HCT116 (cell line): ENCODE data around the gene ACTR1B. TPM values are rescaled to one million over a fixed set of nuclear protein-coding genes. Genes with fewer than 3 reads are reported as not detected.

ENCODE experiments used
- ATAC-seq: fragments of 200-7000 bp; cut with Tn5 transposase; 2 replicates; pipeline ENCODE4 v1.9.1; 2020; ENCODE audit warnings: mild to moderate bottlenecking, moderate library complexity
- BruUV-seq: library from RNA; stranded (reverse); fragments of 400-500 nt; replicated peaks from 2 replicates; lab custom pipeline; 2021; lab: Mats Ljungman, UMichigan
- CTCF ChIA-PET: fragments of 300-600 bp; sonication (Branson Sonifier 250); formaldehyde crosslinking; loops from one replicate; lab custom pipeline; 2021; ENCODE audit warnings: antibody characterized with exemption; lab: Charles Lee
- POLR2A ChIA-PET: fragments of 300-600, 350-600 bp; sonication (Branson Sonifier 250); formaldehyde crosslinking; loops from one replicate; lab custom pipeline; 2021; ENCODE audit warnings: antibody characterized with exemption; lab: Charles Lee
- RAD21 ChIA-PET, 2 experiments: fragments of 300-600 bp; sonication (Branson Sonifier 250); formaldehyde crosslinking; loops; one replicate each; lab custom pipeline; 2023; ENCODE audit warnings: low total read pairs in 2 of 2; ENCODE audit not compliant: uncharacterized antibody in 2 of 2, unreplicated experiment in 2 of 2, low non-redundant PET in 1 of 2; lab: Charles Lee
- DNase-seq: peaks from one replicate; pipeline ENCODE4 v3.0.0-alpha.2; 2010; ENCODE audit warnings: low read depth, low spot score
- H2AFZ ChIP-seq: fragments of 200-600 bp; shearing (Covaris generic), sonication (generic); 2 replicates; pipeline ENCODE4 v1.6.1; 2017; ENCODE audit warnings: low read depth, mixed run types, mixed read lengths, antibody characterized with exemption, low read length; ENCODE audit not compliant: poor library complexity, severe bottlenecking
- H3K27ac ChIP-seq: 2 replicates; pipeline ENCODE4 v1.5.1; 2012; ENCODE audit warnings: low read depth, low read length
- H3K27me3 ChIP-seq: fragments of 200-600 bp; sonication (generic); 2 replicates; pipeline ENCODE4 v1.6.1; 2016; ENCODE audit warnings: mixed run types, low read length, mixed read lengths; ENCODE audit not compliant: insufficient read depth
- H3K36me3 ChIP-seq, 2 experiments: fragments of 200-500 bp in 1 of 2; fragments of 200-600 bp in 1 of 2; sonication (Bioruptor generic) in 1 of 2; sonication (generic) in 1 of 2; 2 replicates each; pipeline versions ENCODE4 v1.5.1 to v1.6.1; 2014 to 2016; ENCODE audit warnings: low read length in 2 of 2, inconsistent platforms in 1 of 2, mixed read lengths in 1 of 2, mixed run types in 1 of 2; ENCODE audit not compliant: insufficient read depth in 2 of 2, control insufficient read depth in 1 of 2
- H3K4me1 ChIP-seq, 2 experiments: fragments of 200-600 bp in 1 of 2; sonication (generic) in 1 of 2; 2 replicates each; pipeline versions ENCODE4 v1.5.1 to v1.6.1; 2012 to 2017; ENCODE audit warnings: low read length in 2 of 2, inconsistent platforms in 1 of 2, mild to moderate bottlenecking in 1 of 2, mixed read lengths in 1 of 2, mixed run types in 1 of 2, moderate library complexity in 1 of 2; ENCODE audit not compliant: insufficient read depth in 2 of 2, control insufficient read depth in 1 of 2
- H3K4me2 ChIP-seq: fragments of 200-600 bp; sonication (generic); 2 replicates; pipeline ENCODE4 v1.6.1; 2017; ENCODE audit warnings: mixed run types, low read length, mixed read lengths
- H3K4me3 ChIP-seq, 2 experiments: fragments of 200-600 bp in 1 of 2; sonication (generic) in 1 of 2; replicated peaks in 1 of 2; 2 replicates each; pipeline ENCODE4 v1.5.1; 2011 to 2016; ENCODE audit warnings: low read length in 2 of 2, control low read depth in 1 of 2, low read depth in 1 of 2, mild to moderate bottlenecking in 1 of 2, mixed read lengths in 1 of 2, mixed run types in 1 of 2
- H3K79me2 ChIP-seq: fragments of 200-600 bp; sonication (generic); 2 replicates; pipeline ENCODE4 v1.6.1; 2017; ENCODE audit warnings: mild to moderate bottlenecking, mixed run types, low read length, moderate library complexity, mixed read lengths; ENCODE audit not compliant: insufficient read depth
- H3K9ac ChIP-seq: fragments of 200-600 bp; sonication (generic); 2 replicates; pipeline ENCODE4 v1.6.1; 2016; ENCODE audit warnings: low read length, mixed read lengths
- H3K9me2 ChIP-seq: fragments of 200-600 bp; sonication (generic), shearing (Covaris generic); 2 replicates; pipeline ENCODE4 v1.6.1; 2017; ENCODE audit warnings: mixed run types, mild to moderate bottlenecking, moderate library complexity; ENCODE audit not compliant: insufficient read depth
- H3K9me3 ChIP-seq, 2 experiments: fragments of 200-500 bp in 1 of 2; fragments of 200-600 bp in 1 of 2; sonication (Bioruptor generic) in 1 of 2; sonication (generic) in 1 of 2; 2 replicates each; pipeline ENCODE4 v1.6.1; 2014 to 2017; ENCODE audit warnings: low read length in 2 of 2, mixed read lengths in 2 of 2, inconsistent platforms in 1 of 2, low read depth in 1 of 2, mild to moderate bottlenecking in 1 of 2, mixed run types in 1 of 2, moderate library complexity in 1 of 2; ENCODE audit not compliant: control insufficient read depth in 1 of 2, insufficient read depth in 1 of 2
- H4K20me1 ChIP-seq: fragments of 200-600 bp; sonication (generic), shearing (Covaris generic); 2 replicates; pipeline ENCODE4 v1.6.1; 2017; ENCODE audit warnings: mixed run types, mild to moderate bottlenecking, moderate library complexity; ENCODE audit not compliant: insufficient read depth
- ATF3 ChIP-seq: IDR thresholded peaks from 2 replicates; pipeline ENCODE4 v1.6.1; 2012
- EGR1 ChIP-seq: IDR thresholded peaks from 2 replicates; pipeline ENCODE4 v1.6.1; 2012; ENCODE audit warnings: low read depth
- ELF1 ChIP-seq: IDR thresholded peaks from 2 replicates; pipeline ENCODE4 v1.6.1; 2012; ENCODE audit warnings: low read depth, borderline replicate concordance
- FOSL1 ChIP-seq: IDR thresholded peaks from 2 replicates; pipeline ENCODE4 v1.6.1; 2012; ENCODE audit warnings: low read depth
- POLR2A ChIP-seq: IDR thresholded peaks from 2 replicates; pipeline ENCODE4 v1.7.0; 2011; ENCODE audit warnings: borderline replicate concordance; ENCODE audit not compliant: insufficient read depth, insufficient read length; ENCODE audit errors: extremely low read depth
- POLR2AphosphoS5 ChIP-seq: IDR thresholded peaks from 2 replicates; pipeline ENCODE4 v1.6.1; 2011; ENCODE audit warnings: mild to moderate bottlenecking, low read depth, low read length, moderate library complexity
- REST ChIP-seq: IDR thresholded peaks from 2 replicates; pipeline ENCODE4 v1.6.1; 2012; ENCODE audit warnings: low read depth
- SIN3A ChIP-seq: IDR thresholded peaks from 2 replicates; pipeline ENCODE4 v1.6.1; 2012; ENCODE audit warnings: low read depth
- TCF7L2 ChIP-seq: IDR thresholded peaks from 2 replicates; pipeline ENCODE4 v1.7.0; 2011; ENCODE audit warnings: borderline replicate concordance, inconsistent platforms; ENCODE audit not compliant: insufficient read depth, insufficient read length; ENCODE audit errors: extremely low read depth
- ZBTB33 ChIP-seq: IDR thresholded peaks from 2 replicates; pipeline ENCODE4 v1.6.1; 2011; ENCODE audit warnings: mild to moderate bottlenecking, low read length, moderate library complexity; ENCODE audit not compliant: insufficient replicate concordance; ENCODE audit errors: extremely low read depth
- intact Hi-C: fragments of 100-400 bp; cut with micrococcal nuclease; formaldehyde crosslinking; loops from 2 replicates; pipeline ENCODE4 v1.10.0; 2022
- total RNA-seq: library from RNA; stranded (reverse); gene quantifications from one replicate; pipeline ENCODE4 v1.2.1, GENCODE V29; 2021; ENCODE audit not compliant: unreplicated experiment

Gene ACTR1B
- total RNA-seq, 1 experiment from 2014 or later, result 42.8 TPM

DNA sequence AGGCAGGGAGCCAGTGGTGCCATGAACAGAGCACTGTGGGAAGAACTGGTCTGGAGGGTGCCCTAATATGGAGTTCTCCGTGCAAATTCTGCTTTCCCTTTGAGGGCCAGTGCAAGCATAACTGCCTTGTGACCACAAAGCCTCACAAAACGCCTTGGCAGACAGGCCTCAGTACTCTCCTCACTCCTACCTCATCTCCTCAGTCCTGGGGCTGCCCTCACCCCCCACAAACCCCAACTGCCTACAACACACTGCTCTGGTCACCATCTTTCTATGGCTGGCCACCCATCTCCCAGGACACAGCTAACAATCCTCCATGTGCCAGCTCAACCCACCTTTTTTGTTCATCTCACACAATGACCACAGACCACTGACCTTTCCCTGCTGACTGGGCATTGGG lies 9.1 kb downstream of the ACTR1B start:
- TF ChIP-seq TCF7L2 (no peak), POLR2AphosphoS5 (no peak), FOSL1 (no peak), SIN3A (no peak), ELF1 (no peak), ATF3 (no peak), ZBTB33 (no peak), REST (no peak), EGR1 (no peak), POLR2A (no peak)
- peaks cover 1% of the 10 kb centered on the region; the same call in 1 of the 2 replicates for H3K79me2 ChIP-seq
- ChIA-PET POLR2A (no interaction called here), RAD21 (no interaction called here), CTCF (interaction anchor here (1.4 kb wide), 1 partner anchor 9 kb away, joined by 3 read pairs; the partner anchor contains the start of gene COX5B)
- no peak overlapping the region for H3K27ac ChIP-seq
- BruUV-seq, result no TSS peak
- H3K4me1 ChIP-seq, result no peaks in the 10 kb centered on the region
- no peak for DNase-seq
- H3K36me3 ChIP-seq, result peaks cover 0 to under 1% of the 10 kb centered on the region in 2 experiments; a peak in 1 of 4 replicates
- H4K20me1 ChIP-seq, result no peaks in the 10 kb centered on the region
- H3K27me3 ChIP-seq, result no peaks in the 10 kb centered on the region
- intact Hi-C loops, result no loop called here
- no peaks in the 10 kb centered on the region for H3K9me3 ChIP-seq
- no peak overlapping the region for H3K4me3 ChIP-seq
- H3K9me2 ChIP-seq, result no peaks in the 10 kb centered on the region
- no peak overlapping the region for H3K4me2 ChIP-seq
- no peak for ATAC-seq
- H3K9ac ChIP-seq, result no peak overlapping the region
- no peak overlapping the region for H2AFZ ChIP-seq
